Dermis blood vessel endothelial cell (primary cell): ENCODE results near the gene ARL6IP6. TPM values are rescaled to one million over a fixed set of nuclear protein-coding genes. Genes with fewer than 3 reads are reported as not detected.
A peak's percentile ranks its signal among the peaks of the same experiment; 100 is the strongest.
"Not testable (repeated sequence)": the region's sequence is repeated elsewhere in the genome, so short reads cannot be mapped to it uniquely, and the experiment has no call there.

Experiments
- DNase-seq: peaks from one replicate; pipeline ENCODE4 v3.0.0; 2010
- total RNA-seq: library from RNA; depleted of rRNA; stranded (reverse); fragments of >200 nt; gene quantifications from 2 replicates; pipeline ENCODE4 v1.2.3, GENCODE V29; 2014

Gene ARL6IP6
- total RNA-seq, result 29.6 and 41.4 TPM in 2 replicates

DNA sequence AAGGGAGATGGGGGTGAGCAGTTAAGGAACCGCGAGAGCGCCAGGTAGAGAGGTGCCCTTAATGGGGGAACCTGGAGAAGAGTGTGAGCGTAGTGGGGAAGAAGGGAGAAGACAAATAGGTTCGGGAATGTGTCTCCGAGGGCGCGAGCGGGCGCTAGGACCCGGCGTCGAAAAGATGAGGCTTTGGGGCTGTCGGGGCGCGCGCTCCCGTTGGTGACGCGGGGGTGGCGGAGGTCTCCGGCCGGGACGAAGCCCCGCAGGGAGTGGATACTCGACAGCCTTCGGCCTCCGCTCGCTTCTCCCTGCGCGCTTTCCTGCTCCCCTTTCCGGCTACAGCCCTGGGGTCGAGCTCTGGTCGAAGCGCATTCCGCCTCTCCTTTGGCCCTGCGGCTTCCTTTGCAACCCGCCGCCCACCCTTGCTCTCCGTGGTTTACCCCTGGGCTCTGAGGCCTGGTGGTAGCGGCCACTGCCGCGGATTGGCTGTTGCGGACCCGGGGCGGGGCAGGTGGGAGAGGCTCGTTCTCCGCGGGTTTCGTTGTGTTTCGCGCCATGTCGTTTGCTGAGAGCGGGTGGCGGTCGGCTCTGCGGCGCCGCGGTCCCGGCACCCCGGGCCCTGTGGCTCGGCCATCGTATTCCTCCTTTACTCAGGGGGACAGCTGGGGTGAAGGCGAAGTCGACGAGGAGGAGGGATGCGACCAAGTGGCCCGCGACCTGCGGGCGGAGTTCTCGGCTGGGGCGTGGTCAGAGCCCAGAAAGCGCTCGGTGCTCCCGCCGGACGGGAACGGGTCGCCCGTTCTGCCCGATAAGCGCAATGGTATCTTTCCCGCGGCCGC is at the start of gene ARL6IP6:
Gene ARL6IP6, plus strand, starts transcription at position 545 of the 833 bp plus-strand sequence. Its CDS starts 5 bp downstream, at position 550.
- DNase-seq, result peak; percentile 94

DNA sequence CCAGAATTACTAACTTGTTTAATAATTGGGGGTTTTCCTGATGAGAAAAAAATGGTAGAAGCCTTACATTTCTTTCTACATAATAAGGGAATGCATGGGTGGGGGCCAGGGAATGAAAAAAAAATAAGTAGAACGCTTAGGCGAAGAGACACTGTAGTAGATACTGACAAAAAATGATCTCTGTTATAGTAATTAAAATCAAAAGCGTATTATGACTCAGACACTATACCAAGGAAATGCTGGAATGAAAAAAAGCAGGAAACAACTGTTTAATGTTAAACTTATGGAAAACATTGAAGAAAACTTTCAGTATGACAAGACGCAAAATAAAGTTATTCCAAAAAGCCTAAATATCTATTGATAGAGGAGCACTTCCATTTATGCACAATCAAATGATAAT is 44.1 kb upstream of the ARL6IP6 start:
- no peak for DNase-seq

DNA sequence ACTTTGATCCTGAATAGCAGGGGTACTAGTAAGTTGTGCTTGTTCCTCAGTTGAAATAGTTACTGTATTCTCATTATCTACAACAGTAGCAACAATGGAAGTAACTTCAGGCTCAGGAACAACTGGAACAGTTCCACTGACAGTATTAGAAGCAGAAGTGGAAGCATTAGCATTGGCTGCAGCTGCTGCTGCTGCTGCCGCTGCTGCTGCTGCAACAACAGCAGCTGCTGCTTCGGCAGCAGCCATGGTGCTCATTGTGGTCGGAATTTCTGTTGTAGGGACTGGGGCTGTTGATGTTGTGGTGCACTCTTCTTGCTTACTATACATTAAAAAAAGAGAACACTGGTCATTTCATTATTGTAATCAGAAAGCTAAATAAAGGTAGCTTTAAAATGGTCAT is 42.0 kb upstream of the ARL6IP6 start:
- DNase-seq, result no peak

DNA sequence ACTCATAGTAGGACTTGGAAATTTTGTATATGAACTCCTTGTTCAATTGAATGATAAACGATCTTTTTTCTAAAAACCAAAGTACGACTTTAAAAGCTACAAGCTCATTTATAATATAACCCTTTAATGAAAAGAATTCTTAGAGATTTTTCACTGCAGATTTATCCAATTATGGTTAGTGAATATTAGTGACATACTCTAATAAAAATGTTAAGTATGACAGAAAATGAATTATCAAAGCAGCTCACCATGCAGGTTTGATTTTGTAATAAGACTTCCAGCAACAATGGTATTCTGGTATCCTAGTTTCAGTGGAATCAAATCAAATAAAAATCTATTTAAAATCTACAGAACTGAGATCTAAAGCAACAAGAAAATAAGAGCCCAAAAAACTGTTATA is 39.6 kb upstream of the ARL6IP6 start:
- no peak for DNase-seq

DNA sequence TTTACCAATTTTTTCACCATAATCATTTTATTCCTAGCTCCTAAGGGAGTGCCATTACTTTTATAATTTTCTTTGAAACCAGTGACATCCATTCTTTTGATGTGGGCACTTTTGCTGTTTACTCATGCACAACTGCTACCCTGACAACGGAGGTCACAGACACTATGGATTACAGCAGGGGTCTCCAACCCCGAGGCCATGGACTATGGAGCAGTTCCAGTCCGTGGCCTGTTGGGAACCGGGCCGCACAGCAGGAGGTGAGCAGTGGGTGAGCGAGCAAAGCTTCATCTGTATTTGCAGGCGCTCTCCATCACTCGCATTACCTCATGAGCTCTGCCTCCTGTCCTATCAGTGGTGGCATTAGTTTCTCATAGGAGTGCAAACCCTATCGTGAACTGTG is 35.8 kb upstream of the ARL6IP6 start:
- DNase-seq, result no peak

DNA sequence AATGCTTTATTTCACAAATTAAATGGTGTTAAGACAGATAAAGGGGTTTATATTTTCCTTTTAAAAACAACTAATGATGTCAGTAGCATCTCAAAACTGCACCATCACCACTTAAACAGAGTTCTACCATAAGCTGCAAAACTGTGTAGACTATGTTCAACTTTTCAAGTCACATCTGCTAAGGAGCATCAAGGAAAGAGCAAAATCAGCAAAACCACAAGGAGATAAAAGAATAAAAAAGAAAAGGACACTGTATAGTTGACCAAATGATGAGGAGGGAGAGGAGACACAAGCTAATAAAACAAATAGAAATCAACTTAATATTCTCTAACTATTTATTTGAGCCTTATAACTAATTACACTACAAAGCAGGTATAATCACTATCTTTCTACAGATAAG is 35.0 kb upstream of the ARL6IP6 start:
- DNase-seq, result no peak

DNA sequence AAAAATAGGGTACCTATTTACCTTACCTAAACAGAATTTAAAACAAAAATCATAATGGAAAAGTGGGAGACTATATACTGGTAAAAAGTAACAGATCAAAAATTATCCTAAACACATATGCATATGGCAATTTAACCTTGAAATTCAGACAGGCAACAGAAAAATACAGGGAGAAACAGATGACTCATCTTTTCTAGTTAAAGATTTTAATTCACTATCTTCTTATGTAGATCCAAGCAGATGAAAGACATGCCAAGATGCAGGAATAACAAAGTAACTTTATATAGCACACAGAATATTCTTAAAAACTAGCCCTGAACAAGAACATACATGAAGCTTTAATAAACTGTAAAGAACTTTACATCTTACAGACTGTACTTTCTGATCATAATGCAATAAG is 32.1 kb upstream of the ARL6IP6 start:
- no peak for DNase-seq

DNA sequence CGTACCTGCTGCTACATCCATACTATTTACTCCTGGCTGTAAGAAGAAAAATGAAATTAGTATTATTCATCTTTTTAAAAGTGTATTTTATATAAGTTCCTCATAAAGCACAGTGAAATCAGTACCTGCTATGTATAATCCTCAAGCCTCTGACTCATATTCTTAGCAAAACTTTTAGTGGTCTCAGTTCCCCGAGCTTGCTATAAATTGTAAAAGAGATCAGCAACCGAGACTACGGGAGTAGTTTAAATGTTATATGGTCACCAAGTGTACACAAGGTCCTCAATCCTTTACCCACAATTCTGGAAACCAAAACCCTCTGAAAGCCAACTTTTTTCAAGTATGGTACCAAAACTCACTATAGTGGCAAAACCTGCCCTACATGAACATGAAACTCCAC is 25.4 kb upstream of the ARL6IP6 start:
- no peak for DNase-seq

DNA sequence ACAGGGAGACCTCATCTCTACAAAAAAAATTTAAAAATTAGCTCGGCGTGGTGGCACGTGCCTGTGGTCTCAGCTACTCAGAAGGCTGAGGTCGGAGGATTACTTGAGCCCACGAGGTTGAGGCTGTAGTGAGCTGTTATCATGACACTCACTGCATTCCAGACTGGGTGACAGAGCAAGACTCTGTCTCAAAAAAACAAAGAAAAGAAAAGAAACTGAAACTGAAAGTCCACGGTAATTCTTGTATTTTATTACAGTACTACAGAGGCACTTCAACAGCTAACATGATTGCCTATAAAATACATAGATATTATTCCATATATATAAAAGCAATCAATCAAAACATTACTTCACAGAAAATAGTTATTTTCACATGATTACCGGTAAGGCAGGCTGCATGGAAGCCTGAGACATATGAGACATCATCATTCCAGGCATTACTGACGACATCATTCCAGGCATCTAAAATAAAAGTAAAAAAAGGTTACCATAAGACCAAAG is 24.2 kb upstream of the ARL6IP6 start:
- peak; percentile 25 for DNase-seq

DNA sequence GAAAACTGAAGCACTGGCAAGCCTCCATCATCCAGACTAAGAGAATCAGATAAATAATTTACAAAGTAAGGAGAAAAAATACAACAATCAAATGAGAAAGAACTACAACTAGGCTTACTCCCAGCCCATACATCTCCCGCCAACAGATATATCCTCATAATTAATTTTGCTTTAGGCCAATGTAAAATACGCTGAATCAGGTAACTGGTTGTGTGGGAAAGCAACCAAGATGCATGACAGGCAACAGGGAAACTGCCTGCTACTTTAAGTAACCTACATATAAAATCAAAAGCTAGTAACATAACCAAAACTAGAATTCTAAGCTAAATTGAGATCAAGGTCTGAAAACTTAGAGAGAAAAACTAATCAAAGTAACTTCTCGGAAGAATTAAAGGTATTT is 22.7 kb upstream of the ARL6IP6 start:
- no peak for DNase-seq

DNA sequence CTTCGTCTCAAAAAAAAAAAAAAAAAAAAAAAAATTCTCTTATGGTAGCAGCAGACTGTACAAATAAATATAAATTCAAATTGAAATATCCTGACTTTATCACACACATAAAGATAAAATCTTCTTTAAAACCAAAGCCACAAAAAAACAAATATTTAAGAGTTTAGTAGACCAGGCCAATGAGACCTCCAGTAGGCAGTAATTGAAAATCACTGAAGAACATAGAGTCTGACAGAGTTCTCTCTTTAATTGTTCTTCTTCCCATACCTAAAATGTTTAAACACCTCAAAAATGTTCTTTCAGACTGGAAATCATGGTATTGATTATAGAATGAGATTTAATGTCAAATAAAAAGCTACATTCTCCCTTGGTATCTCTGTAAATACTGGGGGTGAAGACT is 21.9 kb upstream of the ARL6IP6 start:
- DNase-seq, result no peak

DNA sequence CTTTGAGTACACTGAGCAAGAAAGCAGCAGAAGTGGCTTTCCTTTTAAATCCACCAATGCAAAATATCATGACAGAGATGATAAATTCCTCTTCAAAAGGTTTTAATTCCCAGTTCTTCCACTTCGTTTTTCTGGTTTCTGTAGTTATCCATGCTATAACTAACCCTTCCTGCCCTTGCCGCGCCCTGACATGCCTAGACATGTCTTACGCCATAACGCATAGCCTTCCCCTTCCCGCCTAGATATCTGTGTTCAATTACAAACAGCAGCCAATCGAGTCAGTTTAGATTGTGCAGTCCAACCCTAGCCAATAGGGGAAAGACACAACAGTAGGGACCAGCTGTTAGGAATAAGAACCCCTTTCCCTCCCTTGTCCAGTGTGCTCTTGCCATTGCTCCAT is 17.2 kb upstream of the ARL6IP6 start:
- no peak for DNase-seq

DNA sequence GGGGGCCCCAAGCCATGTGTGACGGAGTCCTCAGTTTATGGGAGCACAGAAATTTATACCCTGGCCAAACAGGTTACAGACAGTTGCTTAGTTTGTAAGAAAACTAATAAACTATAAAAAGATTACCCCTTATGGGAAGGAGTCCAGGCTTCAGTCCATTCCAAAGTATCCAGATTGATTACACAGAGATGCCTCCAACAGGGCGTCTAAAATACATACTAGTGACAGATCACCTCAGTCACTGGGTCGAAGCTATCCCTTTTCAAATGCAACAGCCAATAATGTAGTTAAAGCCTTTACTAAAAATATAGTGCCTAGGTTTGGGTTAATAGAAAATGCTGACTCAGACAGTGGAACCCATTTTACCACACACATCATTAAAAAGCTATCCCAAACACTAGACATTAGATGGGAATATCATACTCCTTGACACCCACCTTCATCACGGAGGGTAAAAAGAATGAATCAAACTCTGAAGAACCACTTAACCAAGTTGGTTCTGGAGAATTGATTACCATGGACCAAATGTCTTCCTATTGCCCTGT is 11.9 kb upstream of the ARL6IP6 start:
- no peak for DNase-seq

DNA sequence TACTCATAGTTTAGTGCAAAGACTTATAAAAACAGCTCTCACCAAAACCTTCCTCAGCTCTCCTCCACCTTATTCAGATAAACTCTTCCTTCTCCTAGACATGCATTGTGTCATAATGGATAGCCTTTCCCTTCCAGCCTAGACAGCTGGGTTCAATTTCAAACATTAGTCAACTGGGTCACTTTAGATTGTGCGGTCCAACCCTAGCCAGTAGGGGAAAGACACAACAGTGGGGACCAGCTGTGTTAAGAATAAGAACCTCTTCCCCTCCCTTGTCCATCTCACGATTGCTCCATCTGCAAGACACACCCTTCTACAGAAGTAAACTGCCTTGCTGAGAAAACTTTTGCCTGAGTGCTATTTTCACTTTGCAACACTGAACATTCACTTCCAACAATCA is 9.7 kb upstream of the ARL6IP6 start:
- no peak for DNase-seq

DNA sequence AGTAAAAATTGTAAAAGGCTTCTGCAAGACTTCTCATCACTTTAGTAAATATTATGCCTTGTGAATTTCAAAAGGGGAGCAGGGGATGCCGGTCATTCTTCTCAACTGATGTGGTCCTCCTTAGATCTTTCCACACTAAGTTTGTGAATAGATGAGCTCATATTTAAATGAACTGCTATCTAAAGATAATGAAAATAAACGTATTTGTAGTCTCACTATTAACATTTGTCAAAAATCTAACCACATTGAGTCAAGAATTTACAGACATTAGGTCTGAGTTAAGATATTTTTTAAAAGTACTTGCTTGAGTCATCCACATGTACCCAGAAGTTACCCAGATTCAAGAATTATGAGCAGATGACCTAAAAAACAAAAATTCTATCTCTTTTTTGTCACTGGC is 7.7 kb upstream of the ARL6IP6 start:
- no peak for DNase-seq

DNA sequence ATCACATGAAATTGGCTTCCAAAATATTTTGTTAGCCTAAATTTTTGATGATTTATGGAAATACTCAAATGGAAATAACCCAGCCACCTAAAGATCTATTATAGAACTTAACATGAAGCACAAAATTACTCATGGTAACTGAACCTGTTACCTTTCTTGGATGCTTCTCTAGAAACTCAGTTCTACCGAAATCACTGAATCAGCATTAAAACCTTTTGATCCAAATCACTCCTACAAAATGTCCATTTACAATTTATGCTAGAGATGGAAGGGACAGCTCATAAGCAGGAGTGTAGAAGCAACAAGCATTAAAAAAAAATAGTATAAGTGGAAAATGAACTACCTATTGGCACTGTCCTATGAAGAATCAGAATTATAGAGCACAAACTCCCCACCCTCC is 3.3 kb upstream of the ARL6IP6 start:
- no peak for DNase-seq

DNA sequence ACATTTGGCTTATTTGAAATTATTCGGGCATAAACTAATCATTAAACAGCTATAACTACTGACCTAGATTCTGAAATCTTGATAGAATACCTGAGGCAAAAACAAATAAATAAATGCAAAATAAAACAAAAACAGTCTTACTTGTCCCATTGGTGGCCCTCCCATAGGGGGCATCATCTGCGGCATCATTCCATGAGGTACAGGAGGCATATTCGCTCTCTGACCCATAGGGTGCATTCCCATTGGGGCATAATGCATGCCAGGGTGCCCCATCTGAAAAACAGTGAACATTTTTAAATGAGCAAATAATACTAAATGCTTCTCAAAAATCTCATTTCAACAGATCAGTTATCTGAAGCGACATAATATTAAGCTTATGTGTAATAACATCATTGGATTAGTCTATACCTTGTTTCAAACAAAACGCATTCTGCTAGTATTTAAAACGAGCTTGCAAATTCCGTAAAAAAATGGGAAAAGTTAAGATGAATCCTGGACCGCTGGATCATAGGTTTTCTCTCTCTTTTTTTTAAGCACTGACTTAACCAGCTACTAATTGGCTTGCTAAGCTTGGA is 2.5 kb upstream of the ARL6IP6 start:
- peak; percentile 58 for DNase-seq

DNA sequence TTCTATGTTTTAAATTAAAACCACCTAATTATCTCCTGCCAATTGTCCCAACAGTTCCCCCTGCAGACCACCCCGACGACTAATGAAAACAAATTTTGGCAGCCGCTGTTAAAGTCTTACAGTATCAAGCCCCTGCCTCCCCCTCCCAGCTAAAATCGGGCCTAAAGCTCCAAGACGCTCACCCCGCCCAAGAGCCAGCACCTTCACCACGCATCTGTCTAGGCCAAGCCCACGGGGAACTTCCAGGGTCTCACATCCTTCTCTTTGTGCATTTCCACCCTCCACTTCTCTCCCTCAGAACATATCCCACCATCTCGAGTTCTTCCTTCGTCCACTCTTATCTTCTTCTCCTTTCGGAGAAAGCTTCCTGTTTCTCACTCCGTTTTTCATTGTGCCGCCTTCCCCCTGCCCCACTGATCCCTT is 1.6 kb upstream of the ARL6IP6 start:
- peak; percentile 51 for DNase-seq

DNA sequence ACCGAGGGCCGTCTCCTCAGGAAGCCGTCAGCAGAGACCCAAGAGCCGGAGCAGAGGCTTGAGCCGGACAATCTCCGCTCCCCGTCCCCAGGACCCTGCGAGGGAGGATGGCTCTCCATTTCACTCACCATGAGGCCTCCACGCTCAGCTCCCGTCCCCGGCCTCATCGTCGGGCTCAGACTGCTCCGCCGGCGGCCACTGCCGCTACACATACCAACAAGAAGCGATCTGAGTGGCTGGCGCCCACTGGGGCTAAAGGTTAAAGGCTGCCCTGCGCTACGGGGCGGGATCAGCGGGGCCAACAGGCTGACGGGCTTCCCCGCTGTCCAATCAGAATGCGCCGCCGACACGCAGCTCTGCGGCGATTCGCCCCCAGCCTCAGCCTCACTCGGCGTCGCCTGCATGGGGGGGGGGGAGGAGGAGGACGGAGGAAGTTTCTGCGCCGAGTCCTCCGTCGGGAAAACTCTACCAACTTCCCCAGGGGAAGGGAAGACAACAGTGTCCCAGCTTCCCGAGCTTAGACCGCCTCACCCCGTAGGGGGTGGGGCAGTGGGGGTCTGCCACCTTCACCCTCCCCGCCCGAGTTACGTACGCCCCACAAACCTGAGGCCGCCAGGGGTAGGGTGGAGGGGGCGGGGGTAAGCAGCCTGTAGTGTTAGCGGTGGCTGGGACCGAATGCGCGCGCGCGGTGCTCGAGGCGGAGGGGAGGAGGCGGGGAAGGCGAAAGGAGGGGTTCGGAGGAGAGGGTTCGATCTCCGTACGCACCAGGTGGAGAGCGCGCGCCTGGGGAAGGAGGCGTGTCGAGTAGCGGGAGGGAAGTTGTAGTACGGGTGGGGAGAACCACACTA is 968 bp upstream of the ARL6IP6 start, which contains the start of gene PRPF40A:
Gene PRPF40A, minus strand, starts transcription at position 234 of the 848 bp plus-strand sequence. Its CDS starts 22 bp downstream, at position 212.
- peak; percentile 99 for DNase-seq

DNA sequence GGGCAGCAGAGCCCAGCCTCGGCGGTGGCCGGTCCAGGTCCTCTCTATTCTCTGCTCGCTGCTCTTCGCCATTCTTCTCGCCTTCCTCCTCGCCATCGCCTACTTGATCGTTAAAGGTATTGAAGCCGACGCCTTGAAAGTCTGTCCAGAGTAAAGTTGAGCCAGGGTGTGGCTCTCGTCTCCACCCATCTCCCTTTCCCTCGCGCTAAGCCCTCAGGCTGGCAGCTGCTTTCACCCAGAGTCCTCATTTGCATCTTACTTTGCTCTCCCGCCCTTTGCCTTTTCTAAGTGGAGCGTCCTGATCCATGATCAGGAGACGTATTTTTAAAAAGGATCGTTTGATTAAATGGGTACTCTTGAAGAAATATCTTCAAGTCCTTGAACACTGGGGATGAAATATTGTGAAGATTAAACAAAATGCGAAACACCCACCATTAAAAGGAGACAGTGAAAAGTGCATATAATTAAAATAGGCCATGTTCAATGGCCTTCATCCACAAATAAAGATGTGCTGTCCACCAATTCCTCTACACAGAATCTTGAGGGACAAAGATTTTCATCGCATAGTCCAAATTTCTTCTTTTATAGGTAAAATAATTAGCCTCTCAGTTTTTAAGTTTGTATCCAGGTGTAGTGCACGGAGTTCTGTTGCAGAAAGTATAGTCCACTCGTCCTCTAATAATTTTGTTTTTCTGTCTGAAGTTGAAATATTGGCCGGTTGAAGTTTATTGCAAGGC is 657 bp downstream of the ARL6IP6 start:
- DNase-seq, result peak; percentile 38

DNA sequence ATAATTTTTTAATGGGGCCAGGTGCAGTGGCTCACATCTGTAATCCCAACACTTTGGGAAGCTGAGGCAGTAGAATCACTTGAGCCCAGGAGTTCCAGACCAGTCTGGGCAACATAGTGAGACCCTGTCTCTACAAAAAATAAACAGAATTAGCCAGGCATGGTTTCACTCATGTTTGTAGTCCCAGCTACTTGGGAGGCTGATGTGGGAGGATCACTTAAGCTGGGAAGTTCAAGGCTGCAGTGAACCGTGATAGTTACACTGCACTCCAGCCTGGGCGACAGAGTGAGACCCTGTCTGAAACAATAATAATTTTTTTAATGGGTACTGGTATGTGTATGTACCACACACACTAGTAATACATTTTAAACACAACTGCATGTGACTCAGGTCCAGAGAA is 2.4 kb downstream of the ARL6IP6 start:
- no peak for DNase-seq

DNA sequence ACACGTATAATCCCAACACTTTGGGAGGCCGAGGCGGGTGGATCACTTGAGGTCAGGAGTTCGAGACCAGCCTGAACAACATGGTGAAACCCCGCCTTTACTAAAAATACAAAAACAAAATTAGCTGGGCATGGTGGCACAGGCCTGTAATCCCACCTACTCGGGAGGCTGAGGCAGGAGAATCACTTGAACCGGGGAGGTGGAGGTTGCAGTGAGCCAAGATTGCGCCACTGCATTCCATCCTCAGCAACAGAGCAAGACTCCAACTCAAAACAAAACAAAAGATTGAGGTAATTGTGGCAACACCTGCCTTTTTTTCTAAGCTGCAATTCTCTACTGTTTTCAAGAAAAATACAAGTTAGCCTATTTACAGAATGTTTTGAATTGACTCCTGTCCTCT is 4.2 kb downstream of the ARL6IP6 start:
- not testable (repeated sequence) for DNase-seq
